ENCODE measurements around the gene DAB1.

DNA sequence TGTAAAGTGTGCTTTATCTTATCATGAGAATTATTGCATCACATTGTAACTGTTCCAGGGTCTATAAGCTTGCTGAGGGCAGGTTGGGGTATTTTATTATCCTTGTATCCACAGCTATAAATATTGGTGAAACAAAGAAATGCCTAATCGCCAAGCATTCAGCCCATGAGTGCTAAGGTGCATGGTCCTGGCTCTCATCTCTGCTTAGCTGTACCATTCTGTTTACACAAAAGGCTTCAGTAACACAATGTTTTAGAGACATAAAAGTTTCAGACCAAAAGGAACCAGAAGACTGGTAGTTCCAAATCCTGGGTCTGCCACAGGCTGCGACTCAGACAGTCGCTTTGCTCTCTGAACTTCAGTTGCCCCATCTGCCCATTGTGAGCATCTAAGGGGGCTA lies 358.4 kb downstream of the DAB1 start:
- TF ChIP-seq, protein P1, sequence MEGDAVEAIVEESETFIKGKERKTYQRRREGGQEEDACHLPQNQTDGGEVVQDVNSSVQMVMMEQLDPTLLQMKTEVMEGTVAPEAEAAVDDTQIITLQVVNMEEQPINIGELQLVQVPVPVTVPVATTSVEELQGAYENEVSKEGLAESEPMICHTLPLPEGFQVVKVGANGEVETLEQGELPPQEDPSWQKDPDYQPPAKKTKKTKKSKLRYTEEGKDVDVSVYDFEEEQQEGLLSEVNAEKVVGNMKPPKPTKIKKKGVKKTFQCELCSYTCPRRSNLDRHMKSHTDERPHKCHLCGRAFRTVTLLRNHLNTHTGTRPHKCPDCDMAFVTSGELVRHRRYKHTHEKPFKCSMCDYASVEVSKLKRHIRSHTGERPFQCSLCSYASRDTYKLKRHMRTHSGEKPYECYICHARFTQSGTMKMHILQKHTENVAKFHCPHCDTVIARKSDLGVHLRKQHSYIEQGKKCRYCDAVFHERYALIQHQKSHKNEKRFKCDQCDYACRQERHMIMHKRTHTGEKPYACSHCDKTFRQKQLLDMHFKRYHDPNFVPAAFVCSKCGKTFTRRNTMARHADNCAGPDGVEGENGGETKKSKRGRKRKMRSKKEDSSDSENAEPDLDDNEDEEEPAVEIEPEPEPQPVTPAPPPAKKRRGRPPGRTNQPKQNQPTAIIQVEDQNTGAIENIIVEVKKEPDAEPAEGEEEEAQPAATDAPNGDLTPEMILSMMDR (IDR thresholded peaks at IDR 0.05; ENCODE audit: insufficient read depth, low read length): no peak
- TF ChIP-seq POLR2AphosphoS5 (IDR thresholded peaks at IDR 0.05; ENCODE audit: low read depth): no peak
- no peak for TF ChIP-seq GABPA (IDR thresholded peaks at IDR 0.05; ENCODE audit: low read depth)

Data from HL-60 (cell line).